HepG2 (cell line): ENCODE data around the gene NHSL1. TPM values are rescaled to one million over a fixed set of nuclear protein-coding genes. Genes with fewer than 3 reads are reported as not detected.

Experiments used
- AHR ChIP-seq: IDR thresholded peaks from 2 replicates; pipeline ENCODE4 v1.6.1; 2018; ENCODE audit warnings: missing genetic modification reagents, missing compliant biosample characterization
- AKAP8 ChIP-seq: sonication (generic); formaldehyde crosslinking; IDR thresholded peaks from 2 replicates; pipeline ENCODE4 v1.5.1; 2020; ENCODE audit warnings: mild to moderate bottlenecking, missing genetic modification reagents
- ARNT ChIP-seq: fragments of 450-650 bp; IDR thresholded peaks from 2 replicates; pipeline ENCODE4 v1.6.1; 2017
- ATF4 ChIP-seq, 2 experiments: fragments of 450-650 bp in 1 of 2; sonication (generic) in 1 of 2; formaldehyde crosslinking; IDR thresholded peaks; 2 replicates each; pipeline versions ENCODE4 v1.5.0 to v1.8.0; 2020 to 2022; ENCODE audit warnings: mild to moderate bottlenecking in 1 of 2, missing genetic modification reagents in 1 of 2
- EP300 ChIP-seq, 3 experiments: sonication (generic) in 1 of 3; formaldehyde crosslinking in 1 of 3; IDR thresholded peaks; 2 replicates each; pipeline versions ENCODE4 v1.5.1 to v1.6.1; 2011 to 2020; ENCODE audit warnings: low read depth in 2 of 3, low read length in 2 of 3, borderline replicate concordance in 1 of 3, improper control_type of control experiment in 1 of 3, mild to moderate bottlenecking in 1 of 3, missing genetic modification reagents in 1 of 3, moderate library complexity in 1 of 3
- FOSL1 ChIP-seq: sonication (generic); formaldehyde crosslinking; IDR thresholded peaks from 2 replicates; pipeline ENCODE4 v1.9.0; 2021; ENCODE audit warnings: missing genetic modification reagents, borderline replicate concordance
- FOXA1 ChIP-seq, 2 experiments: fragments of 450-650 bp in 1 of 2; sonication (generic) in 1 of 2; formaldehyde crosslinking in 1 of 2; IDR thresholded peaks; 2 replicates each; pipeline versions ENCODE4 v1.4.0 to v1.6.1; 2016 to 2020; ENCODE audit warnings: missing genetic modification reagents in 1 of 2
- GATAD2A ChIP-seq: IDR thresholded peaks from 2 replicates; pipeline ENCODE4 v1.6.1; 2016
- GFI1 ChIP-seq: sonication (generic); formaldehyde crosslinking; IDR thresholded peaks from 2 replicates; pipeline ENCODE4 v1.5.0; 2020; ENCODE audit warnings: missing genetic modification reagents, mild to moderate bottlenecking, borderline replicate concordance
- HDAC1 ChIP-seq: sonication (generic); formaldehyde crosslinking; IDR thresholded peaks from 2 replicates; pipeline ENCODE4 v1.5.1; 2020; ENCODE audit warnings: mild to moderate bottlenecking, missing genetic modification reagents
- KAT8 ChIP-seq: IDR thresholded peaks from 2 replicates; pipeline ENCODE4 v1.6.1; 2016; ENCODE audit warnings: missing genetic modification reagents, missing compliant biosample characterization
- NFIC ChIP-seq: IDR thresholded peaks from 2 replicates; pipeline ENCODE4 v1.6.1; 2012; ENCODE audit warnings: mild to moderate bottlenecking, low read length, inconsistent platforms
- PRDM10 ChIP-seq: sonication (generic); formaldehyde crosslinking; IDR thresholded peaks from 2 replicates; pipeline ENCODE4 v1.4.0; 2020; ENCODE audit warnings: low read depth, missing genetic modification reagents
- RBAK ChIP-seq: sonication (generic); formaldehyde crosslinking; IDR thresholded peaks from 2 replicates; pipeline ENCODE4 v1.5.1; 2020; ENCODE audit warnings: mild to moderate bottlenecking, missing genetic modification reagents
- SMAD3 ChIP-seq: sonication (generic); formaldehyde crosslinking; IDR thresholded peaks from 2 replicates; pipeline ENCODE4 v1.4.0; 2020; ENCODE audit warnings: missing genetic modification reagents
- SMC3 ChIP-seq: IDR thresholded peaks from 2 replicates; pipeline ENCODE4 v1.6.1; 2011; ENCODE audit warnings: low read length, improper control_type of control experiment
- SOX5 ChIP-seq: IDR thresholded peaks from 2 replicates; pipeline ENCODE4 v1.6.1; 2016; ENCODE audit warnings: borderline replicate concordance
- SOX6 ChIP-seq, 2 experiments: fragments of 450-650 bp in 1 of 2; sonication (generic) in 1 of 2; formaldehyde crosslinking in 1 of 2; IDR thresholded peaks; 2 replicates each; pipeline versions ENCODE4 v1.4.0 to v1.6.1; 2017 to 2020; ENCODE audit warnings: antibody characterized with exemption in 1 of 2, mild to moderate bottlenecking in 1 of 2, missing genetic modification reagents in 1 of 2
- TBX3 ChIP-seq: fragments of 450-650 bp; IDR thresholded peaks from 2 replicates; pipeline ENCODE4 v1.6.1; 2017; ENCODE audit warnings: antibody characterized with exemption, mild to moderate bottlenecking, inconsistent platforms, borderline replicate concordance
- ZNF44 ChIP-seq: sonication (generic); formaldehyde crosslinking; IDR thresholded peaks from 2 replicates; pipeline ENCODE4 v1.5.1; 2020; ENCODE audit warnings: mild to moderate bottlenecking, missing genetic modification reagents
- ZNF562 ChIP-seq: sonication (generic); formaldehyde crosslinking; IDR thresholded peaks from 2 replicates; pipeline ENCODE4 v1.8.0; 2022; ENCODE audit warnings: missing genetic modification reagents, borderline replicate concordance
- ZNF777 ChIP-seq: sonication (generic); formaldehyde crosslinking; IDR thresholded peaks from 2 replicates; pipeline ENCODE4 v1.4.0; 2020; ENCODE audit warnings: missing genetic modification reagents
- polyA plus RNA-seq, 8 experiments: library from polyadenylated mRNA; depleted of rRNA in 3 of 8; stranded (reverse) in 7 of 8; unstranded in 1 of 8; fragments of >200 nt; fragmentation: Illumina TruSeq in 4 of 8; extraction: Trizol in 4 of 8; gene quantifications; 2 replicates each; pipeline versions ENCODE4 v1.2.1 to v1.2.3, GENCODE V29; 2011 to 2016; ENCODE audit warnings: low read depth in 4 of 8, missing spikeins in 1 of 8, mixed read lengths in 1 of 8; ENCODE audit not compliant: insufficient read depth in 1 of 8
- total RNA-seq, 5 experiments: library from RNA; depleted of rRNA; stranded (reverse); fragments of >200 nt; fragmentation: Illumina TruSeq; extraction: Trizol; gene quantifications; 2 replicates each; pipeline ENCODE4 v1.2.3, GENCODE V29; 2016; ENCODE audit warnings: low read depth in 1 of 5

NHSL1 gene
- total and polyA plus RNA-seq, 2 of the 13 experiments (the other 11 are each of a cell fraction or from before 2014, with no cell fraction given), result 24.9 to 53.6 TPM

GRCh38 chr6:138468320-138469015, 30.8 kb downstream of the NHSL1 start (continued):
- TF ChIP-seq GATAD2A (CRISPR knock-in tag) (peak; percentile 61), SMAD3 (CRISPR knock-in tag) (0 out of 2 replicates have a peak, but pooled peaks have one; percentile 18), AHR (CRISPR knock-in tag) (no peak), ZNF44 (CRISPR knock-in tag) (no peak), ZNF562 (CRISPR knock-in tag) (peak; percentile 14; the same call in 1 of the 2 replicates), PRDM10 (CRISPR knock-in tag) (no peak; the same call in 1 of the 2 replicates), EP300 (IDR thresholded peaks at IDR 0.05; ENCODE audit: low read depth in 2 of 2, low read length in 2 of 2) (peak in 1 of 2 experiments; percentile 58; a peak in 1 of 4 replicates), EP300 (CRISPR knock-in tag; IDR thresholded peaks at IDR 0.05; ENCODE audit: borderline replicate concordance) (peak; percentile 46; the same call in 1 of the 2 replicates), GFI1 (CRISPR knock-in tag) (peak; percentile 95), KAT8 (CRISPR knock-in tag) (no peak), RBAK (CRISPR knock-in tag) (no peak), TBX3 (peak; percentile 70; the same call in 1 of the 2 replicates), SMC3 (0 out of 2 replicates have a peak, but pooled peaks have one; percentile 3), AKAP8 (CRISPR knock-in tag) (no peak), NFIC (peak; percentile 16; the same call in 1 of the 2 replicates), ATF4 (CRISPR knock-in tag; IDR thresholded peaks at IDR 0.05) (peak in 1 of 2 experiments; percentile 51; a peak in 1 of 4 replicates), FOXA1 (IDR thresholded peaks at IDR 0.05) (peak; percentile 47; the same call in 1 of the 2 replicates), FOXA1 (CRISPR knock-in tag; IDR thresholded peaks at IDR 0.05) (peak; percentile 77), FOSL1 (CRISPR knock-in tag) (peak; percentile 86), ARNT (no peak), SOX6 (IDR thresholded peaks at IDR 0.05) (no peak), SOX6 (CRISPR knock-in tag; IDR thresholded peaks at IDR 0.05) (0 out of 2 replicates have a peak, but pooled peaks have one; percentile 46), HDAC1 (0 out of 2 replicates have a peak, but pooled peaks have one; percentile 22), SOX5 (CRISPR knock-in tag) (peak; percentile 38; the same call in 1 of the 2 replicates), ZNF777 (CRISPR knock-in tag) (no peak)
